GM06990 (cell line): ENCODE data around the gene FBXO46.
"Not testable (repeated sequence)": the region's sequence is repeated elsewhere in the genome, so short reads cannot be mapped to it uniquely, and the experiment has no call there.

Experiments used
- DNase-seq: peaks from one replicate; pipeline ENCODE4 v3.0.0-alpha.2; 2011; ENCODE audit not compliant: insufficient read length; ENCODE audit errors: extremely low read depth
- H3K27me3 ChIP-seq: replicated peaks from 2 replicates; pipeline ENCODE4 v1.6.0; 2011; ENCODE audit warnings: low read length; ENCODE audit not compliant: control insufficient read depth, insufficient read depth
- H3K36me3 ChIP-seq: 2 replicates; pipeline ENCODE4 v1.5.1; 2011; ENCODE audit warnings: low read length; ENCODE audit not compliant: control insufficient read depth, insufficient read depth
- H3K4me3 ChIP-seq: replicated peaks from 2 replicates; pipeline ENCODE4 v1.5.1; 2011; ENCODE audit warnings: low read depth, mild to moderate bottlenecking, control low read depth, low read length
- TF ChIP-seq, protein P1 (sequence below): IDR thresholded peaks from 2 replicates; pipeline ENCODE4 v1.5.1; 2011; ENCODE audit warnings: low read length, control low read depth, mild to moderate bottlenecking, inconsistent platforms; ENCODE audit not compliant: insufficient read depth, poor library complexity, severe bottlenecking

FBXO46 gene

DNA sequence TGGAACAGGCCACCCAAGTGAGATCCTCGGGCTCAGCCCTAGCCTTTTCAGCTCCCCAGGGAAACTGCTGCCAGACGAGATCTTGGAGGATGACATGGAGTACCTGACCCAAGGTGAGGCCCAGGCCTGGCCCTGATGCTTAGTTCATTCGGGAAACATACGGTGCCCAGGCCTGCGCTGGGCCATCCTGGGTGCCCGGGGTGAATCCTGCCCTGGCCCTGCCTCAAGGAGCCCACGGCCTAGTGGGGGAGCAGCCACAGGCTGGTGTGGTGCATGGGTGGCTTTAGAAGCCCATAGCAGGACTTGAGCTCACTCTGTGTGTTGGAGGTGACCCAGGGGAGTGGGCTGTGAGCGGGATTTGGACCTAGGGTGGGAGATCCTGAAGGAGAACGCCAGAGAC is 28.2 kb upstream of the FBXO46 start:
- no peak for DNase-seq
- Histone ChIP-seq H3K36me3 (no peaks in the 10 kb centered on the region), H3K27me3 (no peaks in the 10 kb centered on the region; the same call in none of the 2 replicates), H3K4me3 (no peak overlapping the region)
- TF ChIP-seq, protein P1, sequence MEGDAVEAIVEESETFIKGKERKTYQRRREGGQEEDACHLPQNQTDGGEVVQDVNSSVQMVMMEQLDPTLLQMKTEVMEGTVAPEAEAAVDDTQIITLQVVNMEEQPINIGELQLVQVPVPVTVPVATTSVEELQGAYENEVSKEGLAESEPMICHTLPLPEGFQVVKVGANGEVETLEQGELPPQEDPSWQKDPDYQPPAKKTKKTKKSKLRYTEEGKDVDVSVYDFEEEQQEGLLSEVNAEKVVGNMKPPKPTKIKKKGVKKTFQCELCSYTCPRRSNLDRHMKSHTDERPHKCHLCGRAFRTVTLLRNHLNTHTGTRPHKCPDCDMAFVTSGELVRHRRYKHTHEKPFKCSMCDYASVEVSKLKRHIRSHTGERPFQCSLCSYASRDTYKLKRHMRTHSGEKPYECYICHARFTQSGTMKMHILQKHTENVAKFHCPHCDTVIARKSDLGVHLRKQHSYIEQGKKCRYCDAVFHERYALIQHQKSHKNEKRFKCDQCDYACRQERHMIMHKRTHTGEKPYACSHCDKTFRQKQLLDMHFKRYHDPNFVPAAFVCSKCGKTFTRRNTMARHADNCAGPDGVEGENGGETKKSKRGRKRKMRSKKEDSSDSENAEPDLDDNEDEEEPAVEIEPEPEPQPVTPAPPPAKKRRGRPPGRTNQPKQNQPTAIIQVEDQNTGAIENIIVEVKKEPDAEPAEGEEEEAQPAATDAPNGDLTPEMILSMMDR = no peak

DNA sequence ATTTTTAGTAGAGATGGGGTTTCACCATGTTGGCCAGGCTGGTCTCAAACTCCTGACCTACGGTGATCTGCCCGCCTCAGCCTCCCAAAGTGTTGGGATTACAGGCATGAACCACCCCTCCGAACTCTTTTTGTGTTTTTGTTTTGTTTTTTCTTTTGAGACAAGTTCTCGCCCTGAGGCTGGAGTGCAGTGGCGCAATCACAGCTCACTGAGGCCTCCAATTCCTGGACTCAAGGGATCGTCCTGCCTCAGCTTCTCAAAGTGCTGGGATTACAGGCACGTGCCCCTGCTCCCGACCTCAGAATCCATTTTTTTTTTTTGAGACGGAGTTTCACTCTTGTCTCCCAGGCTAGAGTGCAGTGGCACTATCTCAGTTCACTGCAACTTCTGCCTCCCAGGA is 27.0 kb upstream of the FBXO46 start:
- Histone ChIP-seq H3K27me3 (no peaks in the 10 kb centered on the region; the same call in none of the 2 replicates), H3K4me3 (no peak overlapping the region), H3K36me3 (no peaks in the 10 kb centered on the region)
- no peak for DNase-seq
- TF ChIP-seq, protein P1 = no peak

DNA sequence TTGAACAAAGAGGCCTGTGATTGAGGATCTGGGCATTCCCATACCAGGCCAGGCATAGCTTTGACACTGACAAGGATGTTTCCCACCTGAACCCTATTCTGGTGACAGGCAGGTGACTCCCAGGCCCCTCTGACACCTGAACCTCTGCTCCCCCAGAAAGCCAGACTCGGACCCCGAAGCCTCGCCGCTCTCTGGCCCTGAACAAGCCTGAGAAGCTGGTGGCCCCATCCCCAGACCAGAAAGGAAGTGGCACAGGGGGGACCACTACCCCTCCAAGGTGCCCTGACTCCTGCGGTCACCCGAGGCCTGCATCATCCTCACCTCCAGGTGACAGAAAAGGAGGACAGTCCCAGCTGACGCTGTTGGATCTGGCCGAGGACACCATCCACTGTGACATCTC is 23.6 kb upstream of the FBXO46 start:
- H3K36me3 ChIP-seq = no peaks in the 10 kb centered on the region
- no peaks in the 10 kb centered on the region; the same call in none of the 2 replicates for H3K27me3 ChIP-seq
- DNase-seq = no peak
- TF ChIP-seq, protein P1 = no peak
- no peak overlapping the region for H3K4me3 ChIP-seq

DNA sequence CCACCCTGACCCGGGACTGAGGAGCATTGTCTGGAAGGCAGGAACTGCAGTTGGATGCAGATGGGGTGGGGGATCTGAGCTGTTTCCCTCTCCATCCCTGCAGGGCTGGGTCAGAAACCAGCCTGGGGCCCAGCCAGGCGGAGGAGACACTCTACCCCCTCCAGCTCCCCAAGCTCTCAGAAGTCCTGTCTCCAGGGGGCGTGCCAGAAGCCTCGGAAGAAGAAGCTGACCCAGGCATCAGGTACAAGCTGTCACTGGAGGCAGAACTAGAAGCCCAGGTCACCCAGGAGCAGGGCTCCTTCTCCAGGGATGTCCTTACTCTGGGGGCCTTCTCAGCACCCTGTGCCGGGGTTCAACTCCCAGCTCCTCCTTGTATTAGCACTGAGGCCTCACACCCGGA is 22.9 kb upstream of the FBXO46 start:
- DNase-seq = no peak
- H3K27me3 ChIP-seq = no peaks in the 10 kb centered on the region; the same call in 1 of the 2 replicates
- H3K4me3 ChIP-seq = no peak overlapping the region
- no peaks in the 10 kb centered on the region for H3K36me3 ChIP-seq
- TF ChIP-seq, protein P1 = peak; percentile 32

DNA sequence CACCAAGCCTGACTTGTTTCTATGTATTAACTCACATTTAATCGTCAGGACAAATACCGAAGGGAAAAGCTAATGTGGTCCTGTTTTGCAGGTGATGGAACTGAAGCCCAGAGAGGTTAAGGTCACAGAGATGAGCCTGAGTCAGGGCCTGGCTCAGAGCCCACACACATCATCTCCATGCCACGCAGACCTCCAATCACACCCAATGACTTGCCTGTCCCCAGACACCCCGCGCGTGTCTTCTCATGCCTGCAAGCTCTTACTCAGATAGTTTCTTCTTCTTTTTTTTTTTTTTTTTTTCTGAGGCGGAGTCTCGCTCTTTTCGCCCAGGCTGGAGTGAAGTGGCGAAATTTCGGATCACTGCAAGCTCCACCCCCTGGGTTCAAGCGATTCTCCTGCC is 21.9 kb upstream of the FBXO46 start:
- Histone ChIP-seq H3K27me3 (no peaks in the 10 kb centered on the region; the same call in 1 of the 2 replicates), H3K36me3 (no peaks in the 10 kb centered on the region), H3K4me3 (no peak overlapping the region)
- TF ChIP-seq, protein P1 = no peak
- no peak for DNase-seq

DNA sequence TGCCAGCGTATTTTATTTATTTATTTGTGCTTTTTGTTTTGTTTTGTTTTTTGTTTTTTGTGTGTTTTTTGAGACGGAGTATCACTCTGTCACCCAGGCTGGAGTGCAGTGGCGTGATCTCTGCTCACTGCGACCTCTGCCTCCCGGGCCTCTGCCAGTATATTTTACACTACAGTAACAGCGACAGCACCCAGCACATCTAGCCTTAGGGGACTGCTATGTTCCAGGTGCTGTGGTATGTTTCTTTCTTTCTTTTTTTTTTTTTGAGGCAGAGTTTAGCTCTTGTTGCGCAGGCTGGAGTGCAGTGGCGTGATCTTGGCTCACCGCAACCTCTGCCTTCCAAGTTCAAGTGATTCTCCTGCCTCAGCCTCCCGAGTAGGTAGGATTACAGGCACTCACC is 20.8 kb upstream of the FBXO46 start:
- H3K36me3 ChIP-seq, DNase-seq, H3K27me3 ChIP-seq, H3K4me3 ChIP-seq: not testable (repeated sequence)
